ENCODE results near the gene VILL.

DNA sequence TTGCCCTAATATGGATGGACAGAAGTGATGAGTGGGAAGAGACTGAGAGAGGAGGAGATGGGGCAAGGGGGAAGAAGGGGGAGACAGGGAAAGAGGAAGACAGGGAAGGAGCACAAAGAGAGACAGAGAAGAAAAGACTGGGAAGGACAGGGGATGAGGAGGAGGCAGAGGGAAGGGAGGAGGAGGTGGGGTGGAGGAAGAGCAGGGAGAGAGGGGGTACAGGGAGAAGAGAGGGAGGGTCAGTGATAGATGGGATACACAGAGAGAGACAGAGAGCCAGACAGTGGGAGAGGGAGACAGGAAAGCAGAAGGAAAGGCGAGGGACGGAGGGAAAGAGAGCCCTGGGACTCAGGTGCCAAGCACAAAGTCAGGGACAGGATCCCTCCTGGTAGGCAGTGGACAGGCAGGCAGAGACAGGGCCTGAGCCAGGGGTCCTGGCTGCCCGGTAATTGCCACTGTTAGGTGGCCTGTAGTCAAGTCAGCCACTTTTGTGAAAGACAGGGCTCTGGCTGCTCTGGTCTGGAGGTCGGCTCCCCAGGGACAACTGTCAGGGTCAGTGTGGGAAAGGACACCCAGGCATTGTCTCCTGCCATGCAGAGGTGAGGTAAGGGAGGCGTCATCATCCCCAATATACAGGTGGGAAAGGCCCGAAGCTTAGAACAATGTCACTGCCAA is 9.8 kb downstream of the VILL start:
- TF ChIP-seq, protein P1, sequence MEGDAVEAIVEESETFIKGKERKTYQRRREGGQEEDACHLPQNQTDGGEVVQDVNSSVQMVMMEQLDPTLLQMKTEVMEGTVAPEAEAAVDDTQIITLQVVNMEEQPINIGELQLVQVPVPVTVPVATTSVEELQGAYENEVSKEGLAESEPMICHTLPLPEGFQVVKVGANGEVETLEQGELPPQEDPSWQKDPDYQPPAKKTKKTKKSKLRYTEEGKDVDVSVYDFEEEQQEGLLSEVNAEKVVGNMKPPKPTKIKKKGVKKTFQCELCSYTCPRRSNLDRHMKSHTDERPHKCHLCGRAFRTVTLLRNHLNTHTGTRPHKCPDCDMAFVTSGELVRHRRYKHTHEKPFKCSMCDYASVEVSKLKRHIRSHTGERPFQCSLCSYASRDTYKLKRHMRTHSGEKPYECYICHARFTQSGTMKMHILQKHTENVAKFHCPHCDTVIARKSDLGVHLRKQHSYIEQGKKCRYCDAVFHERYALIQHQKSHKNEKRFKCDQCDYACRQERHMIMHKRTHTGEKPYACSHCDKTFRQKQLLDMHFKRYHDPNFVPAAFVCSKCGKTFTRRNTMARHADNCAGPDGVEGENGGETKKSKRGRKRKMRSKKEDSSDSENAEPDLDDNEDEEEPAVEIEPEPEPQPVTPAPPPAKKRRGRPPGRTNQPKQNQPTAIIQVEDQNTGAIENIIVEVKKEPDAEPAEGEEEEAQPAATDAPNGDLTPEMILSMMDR (IDR thresholded peaks at IDR 0.05), result no peak
- TF ChIP-seq POLR2A (IDR thresholded peaks at IDR 0.05) (no peak), POLR2AphosphoS5 (IDR thresholded peaks at IDR 0.05) (no peak)
